HG02840 (cell line): ENCODE data around the gene SLC9A8.

Source experiments
- ATAC-seq: cut with Tn5 transposase; IDR thresholded peaks from one replicate; pipeline ENCODE4 v1.9.1; 2021; ENCODE audit warnings: mild to moderate bottlenecking, moderate library complexity, moderate number of reproducible peaks; ENCODE audit not compliant: unreplicated experiment, low FRiP score

Gene SLC9A8

DNA sequence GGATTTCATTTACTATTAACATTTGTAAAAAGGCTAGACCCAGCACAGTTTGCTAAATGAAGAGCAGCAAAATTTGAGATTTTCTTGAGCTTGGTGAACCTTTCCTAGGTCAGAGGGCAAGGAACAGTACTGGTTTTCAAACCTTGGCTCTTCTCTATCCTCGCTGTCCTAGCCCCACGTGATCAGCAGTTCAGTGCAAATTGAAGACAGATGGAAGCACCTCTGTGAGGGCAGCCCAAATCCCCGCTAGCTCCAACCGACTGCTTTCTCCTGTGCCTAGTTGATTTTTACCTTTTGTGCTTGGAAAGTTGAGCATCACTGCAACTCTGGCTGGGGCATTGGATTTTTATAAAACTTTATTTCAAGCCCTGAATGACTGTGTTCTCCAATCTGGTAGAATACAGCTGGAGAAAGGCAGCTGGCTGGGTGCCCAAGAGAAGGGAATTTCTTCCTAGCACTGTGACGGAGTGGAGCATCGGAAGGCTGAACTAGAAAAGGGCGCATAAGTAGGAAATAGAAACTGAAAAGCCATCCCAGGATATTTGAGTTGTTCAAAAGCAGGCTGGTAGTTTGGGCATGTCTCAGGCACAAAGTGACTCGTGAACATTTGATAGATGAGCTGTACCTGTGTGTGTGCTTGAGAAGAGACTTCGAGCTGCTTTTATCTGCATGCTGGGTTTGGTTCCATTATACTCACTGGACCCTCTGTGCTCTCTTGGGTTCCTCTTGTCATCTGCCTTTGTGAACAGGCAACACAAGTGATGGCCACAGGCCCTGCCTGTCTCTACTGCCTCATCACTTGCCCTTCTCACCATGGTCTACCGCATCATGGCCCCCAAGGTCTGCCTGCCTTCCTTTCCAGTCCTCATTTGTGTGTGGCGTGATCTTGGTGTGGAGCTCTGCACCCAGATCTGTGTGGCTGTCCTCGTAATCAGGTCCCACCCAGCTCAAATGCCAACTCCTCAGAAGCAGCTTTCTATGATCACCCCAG, 125.8 kb downstream of the SLC9A8 start:
- no peak for ATAC-seq

DNA sequence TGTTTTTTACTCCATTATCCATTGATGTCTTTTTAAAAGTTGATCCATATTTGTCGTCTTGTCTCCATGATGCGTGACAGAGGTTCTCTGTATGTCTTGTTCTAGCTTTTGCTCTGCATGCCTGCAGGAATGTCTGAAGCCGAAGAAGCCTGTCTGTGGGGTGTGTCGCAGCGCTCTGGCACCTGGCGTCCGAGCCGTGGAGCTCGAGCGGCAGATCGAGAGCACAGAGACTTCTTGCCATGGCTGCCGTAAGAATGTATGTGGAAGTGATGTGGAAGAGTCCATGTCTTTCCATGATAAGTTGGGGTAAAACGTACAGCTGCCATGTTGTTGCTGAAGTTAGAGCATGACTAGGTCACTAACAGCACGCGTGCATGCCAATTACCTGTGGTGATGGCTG, 128.8 kb downstream of the SLC9A8 start:
- no peak for ATAC-seq
